ENCODE measurements around the gene DLEC1. TPM values are rescaled to one million over a fixed set of nuclear protein-coding genes. Genes with fewer than 3 reads are reported as not detected.

The DLEC1 gene
- total RNA-seq, 4 donors from 2014 or later, result 3.7 to 96.0 (median 7.1) TPM

DNA sequence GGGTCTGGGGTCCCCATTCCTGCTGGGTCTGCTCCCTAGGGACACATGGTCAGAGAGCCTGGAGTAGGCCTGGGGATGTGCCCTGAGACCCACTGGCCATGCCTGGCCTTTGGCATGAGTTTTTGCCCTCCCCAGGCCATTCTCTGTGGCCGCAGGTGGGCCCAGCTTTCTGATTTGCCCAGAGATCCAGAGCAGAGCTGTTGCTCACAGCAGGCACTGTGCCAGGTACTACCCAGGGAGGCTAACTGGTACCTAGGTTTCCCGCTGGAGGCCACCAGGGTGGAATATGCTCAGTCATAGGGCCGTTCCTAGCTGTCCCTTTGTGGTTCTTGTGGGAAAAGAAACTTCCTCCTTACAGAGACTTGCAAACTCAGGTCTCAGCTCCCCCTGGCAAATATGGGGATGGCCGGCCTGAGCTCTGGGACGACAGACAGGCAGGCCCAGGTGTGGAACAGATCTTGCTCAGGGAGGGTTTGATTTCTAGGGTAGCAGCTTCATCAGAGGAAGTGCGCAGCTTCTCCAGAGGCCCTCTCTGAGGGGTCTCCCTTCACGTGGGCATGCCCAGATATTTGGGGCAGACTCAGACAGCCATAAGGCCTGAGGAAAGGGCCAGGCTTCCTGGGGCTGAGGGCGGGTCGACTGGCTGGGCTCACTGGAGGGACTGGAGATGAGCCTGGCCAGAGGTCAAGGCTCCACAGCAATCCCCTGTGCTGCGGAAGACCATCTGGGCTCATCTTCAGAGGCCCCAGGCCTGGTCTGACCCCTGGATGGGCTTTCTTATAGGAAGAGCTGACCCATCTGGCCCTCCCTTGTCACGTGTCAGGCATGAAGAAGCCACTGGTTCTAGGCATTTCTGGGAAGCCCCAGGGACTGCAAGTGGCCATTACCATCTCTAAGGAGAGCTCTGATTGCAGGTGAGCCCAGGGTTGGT, 69.9 kb downstream of the DLEC1 start:
- Histone ChIP-seq H3K4me3 (no peak overlapping the region), H3K4me1 (no peaks in the 10 kb centered on the region), H3K27me3 (no peaks in the 10 kb centered on the region), H3K27ac (no peak overlapping the region), H3K9me3 (peaks cover 0 to 7% (median 0%) of the 10 kb centered on the region in 4 donors), H3K36me3 (no peaks in the 10 kb centered on the region)
- no peak for TF ChIP-seq CTCF (IDR thresholded peaks at IDR 0.05)
- no peak for TF ChIP-seq EP300 (IDR thresholded peaks at IDR 0.05)
- no peak for TF ChIP-seq POLR2A (IDR thresholded peaks at IDR 0.05)
- DNase-seq (ENCODE audit: low spot score in 2 of 2), result no peak
- 67 to 69% methylated on average over 7 to 9 of the region's 11 CpGs for WGBS, 2 donors

DNA sequence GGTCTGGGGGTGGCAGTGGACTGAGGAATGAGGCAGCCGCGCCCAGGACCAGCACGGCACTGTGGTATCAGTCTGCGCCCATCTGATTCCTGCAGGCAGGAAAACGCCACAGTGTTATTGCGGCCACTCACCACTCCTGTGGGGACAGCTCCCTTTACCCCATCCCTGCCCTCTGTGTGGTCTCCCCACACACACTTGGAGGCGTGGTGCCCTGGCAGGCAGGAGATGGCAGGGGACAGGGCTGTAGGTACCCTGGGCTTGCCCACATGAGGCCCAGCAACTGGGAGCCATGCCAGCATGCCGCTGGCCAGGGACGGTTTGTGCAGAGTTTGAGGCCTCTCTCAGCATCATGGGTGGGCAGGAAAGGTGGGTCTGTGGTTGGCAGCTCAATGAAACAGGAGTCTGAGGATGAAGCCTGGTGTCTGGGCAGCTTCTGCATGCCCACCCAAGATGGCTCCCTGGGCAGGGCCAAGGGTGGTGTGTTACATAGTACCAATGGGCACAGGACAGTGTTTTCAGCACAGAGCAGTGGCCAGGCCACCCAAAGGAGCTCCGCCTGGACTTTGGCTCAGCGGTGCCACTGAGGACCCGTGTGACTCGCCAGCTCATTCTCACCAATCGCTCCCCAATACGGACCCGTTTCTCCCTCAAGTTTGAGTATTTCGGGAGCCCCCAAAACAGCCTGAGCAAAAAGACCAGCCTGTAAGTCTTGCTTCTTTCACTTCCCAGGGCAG, 70.7 kb downstream of the DLEC1 start:
- H3K9me3 ChIP-seq, result peaks cover 0 to 7% (median 0%) of the 10 kb centered on the region in 4 donors
- H3K27ac ChIP-seq, result no peak overlapping the region
- 90 to 94% methylated on average over 11 to 17 of the region's 17 CpGs for WGBS, 2 donors
- no peak for TF ChIP-seq POLR2A (IDR thresholded peaks at IDR 0.05)
- no peak for TF ChIP-seq EP300 (IDR thresholded peaks at IDR 0.05)
- no peak for TF ChIP-seq CTCF (IDR thresholded peaks at IDR 0.05)
- H3K4me1 ChIP-seq, result no peaks in the 10 kb centered on the region
- H3K27me3 ChIP-seq, result no peaks in the 10 kb centered on the region
- H3K36me3 ChIP-seq, result no peaks in the 10 kb centered on the region
- H3K4me3 ChIP-seq, result no peak overlapping the region
- DNase-seq (ENCODE audit: low spot score in 2 of 2), result no peak

DNA sequence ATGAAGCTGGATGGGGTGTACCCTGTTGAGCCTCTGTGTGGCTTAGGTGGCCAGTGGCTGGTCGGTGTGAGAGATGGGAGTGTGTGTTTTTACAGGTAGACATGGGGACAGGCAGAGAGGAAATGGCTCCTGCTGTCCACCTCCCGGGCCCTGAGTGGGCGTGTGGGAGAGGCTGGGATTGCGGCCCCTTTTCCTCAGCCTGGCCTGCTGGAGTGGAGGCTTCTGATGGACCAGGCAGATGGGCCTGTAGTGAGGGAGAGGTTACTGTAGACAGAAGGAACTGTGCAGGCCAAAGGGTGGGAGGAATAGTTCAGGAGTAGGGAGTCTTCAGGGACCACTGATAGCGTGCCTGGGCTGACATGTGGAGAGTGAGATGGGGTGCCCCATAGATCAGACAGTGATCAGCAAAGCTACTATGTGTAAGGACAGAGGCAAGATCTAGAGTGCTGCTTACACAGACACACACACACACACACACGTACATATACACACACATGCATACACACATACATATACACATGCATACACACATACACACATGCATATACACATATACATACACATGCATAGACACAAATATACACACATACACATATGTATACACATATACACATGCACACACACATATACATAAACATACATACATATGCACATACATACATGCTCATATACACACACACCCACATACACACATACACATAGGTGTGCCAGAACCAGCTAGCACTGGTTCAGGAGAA, 71.5 kb downstream of the DLEC1 start:
- no peak overlapping the region for H3K4me3 ChIP-seq
- no peak for DNase-seq (ENCODE audit: low spot score in 2 of 2)
- H3K9me3 ChIP-seq, result peaks cover 0 to 3% (median 0%) of the 10 kb centered on the region in 4 donors
- H3K4me1 ChIP-seq, result no peaks in the 10 kb centered on the region
- WGBS, 2 donors, result 84% methylated on average over 6 of the region's 6 CpGs
- H3K27me3 ChIP-seq, result no peaks in the 10 kb centered on the region
- TF ChIP-seq POLR2A (IDR thresholded peaks at IDR 0.05) (no peak), EP300 (IDR thresholded peaks at IDR 0.05) (no peak), CTCF (IDR thresholded peaks at IDR 0.05) (no peak)
- H3K27ac ChIP-seq, result no peak overlapping the region
- H3K36me3 ChIP-seq, result no peaks in the 10 kb centered on the region

DNA sequence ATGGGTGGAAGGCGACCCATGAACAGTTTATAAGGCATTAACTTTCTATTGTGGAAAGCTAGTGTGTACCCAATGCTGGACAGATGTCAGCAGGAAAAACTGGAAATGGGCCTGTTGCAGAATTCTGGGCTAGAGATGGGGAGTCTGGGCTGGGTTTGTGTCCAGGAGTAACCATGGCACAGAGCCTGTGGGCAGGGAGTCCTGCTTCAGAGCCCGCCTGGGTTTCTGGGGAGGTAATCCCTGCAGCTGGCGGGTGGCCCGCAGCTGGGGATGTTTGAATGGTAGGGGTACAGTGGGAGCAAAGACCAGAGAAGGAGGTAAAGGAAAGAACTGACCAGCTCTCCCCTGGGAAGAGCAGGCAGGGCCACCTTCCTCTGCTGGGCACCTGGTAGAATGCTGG, 72.2 kb downstream of the DLEC1 start:
- no peak for DNase-seq (ENCODE audit: low spot score in 2 of 2)
- H3K9me3 ChIP-seq, result no peaks in the 10 kb centered on the region
- H3K27ac ChIP-seq, result no peak overlapping the region
- WGBS, 2 donors, result 97 to 98% methylated on average over 4 of the region's 4 CpGs
- TF ChIP-seq POLR2A (IDR thresholded peaks at IDR 0.05) (no peak), EP300 (IDR thresholded peaks at IDR 0.05) (no peak), CTCF (IDR thresholded peaks at IDR 0.05) (no peak)
- no peaks in the 10 kb centered on the region for H3K36me3 ChIP-seq
- H3K4me3 ChIP-seq, result no peak overlapping the region
- H3K4me1 ChIP-seq, result no peaks in the 10 kb centered on the region
- H3K27me3 ChIP-seq, result no peaks in the 10 kb centered on the region

Measured in tibial nerve (tissue), 4 donors.